Left ventricle myocardium superior (tissue), 1 donor: ENCODE measurements around the gene B3GNT4. TPM values are rescaled to one million over a fixed set of nuclear protein-coding genes. Genes with fewer than 3 reads are reported as not detected.
A peak's percentile ranks its signal among the peaks of the same experiment; 100 is the strongest.

Experiments used
- ATAC-seq: fragments of 200-7000 bp; cut with Tn5 transposase; one replicate; pipeline ENCODE4 v1.9.1; 2020; ENCODE audit warnings: mild to moderate bottlenecking, moderate library complexity
- DNase-seq: peaks from one replicate; pipeline ENCODE4 v3.0.0-alpha.2; 2020
- intact Hi-C: fragments of 100-400 bp; cut with micrococcal nuclease; formaldehyde crosslinking; loops from one replicate; pipeline ENCODE4 v1.11.0; 2022
- total RNA-seq: library from RNA; stranded (reverse); fragmentation: NEBNext Ultra II Directional; extraction: Animal tissue kit (Norgen Biotek cat#: 25700); gene quantifications from one replicate; pipeline ENCODE4 v1.2.1, GENCODE V29; 2021
- donor health status: DM: no; HTN: yes; CAD: no; lungs with severe emphysema.

The B3GNT4 gene
- total RNA-seq, 1 donor from 2014 or later = not detected

- intact Hi-C loops = no loop called here
- no peak for ATAC-seq
These were observed 2.8 kb downstream of the B3GNT4 start for GRCh38 chr12:122206111-122206881.

DNA sequence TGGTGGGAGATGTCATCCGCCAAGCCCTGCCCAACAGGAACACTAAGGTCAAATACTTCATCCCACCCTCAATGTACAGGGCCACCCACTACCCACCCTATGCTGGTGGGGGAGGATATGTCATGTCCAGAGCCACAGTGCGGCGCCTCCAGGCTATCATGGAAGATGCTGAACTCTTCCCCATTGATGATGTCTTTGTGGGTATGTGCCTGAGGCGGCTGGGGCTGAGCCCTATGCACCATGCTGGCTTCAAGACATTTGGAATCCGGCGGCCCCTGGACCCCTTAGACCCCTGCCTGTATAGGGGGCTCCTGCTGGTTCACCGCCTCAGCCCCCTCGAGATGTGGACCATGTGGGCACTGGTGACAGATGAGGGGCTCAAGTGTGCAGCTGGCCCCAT is 3.5 kb downstream of the B3GNT4 start:
- ATAC-seq (no peak), DNase-seq (no peak)
- intact Hi-C loops = no loop called here

More at GRCh38 chr12:122206111-122206881, 2.8 kb downstream of the B3GNT4 start:
- DNase-seq = no peak

DNA sequence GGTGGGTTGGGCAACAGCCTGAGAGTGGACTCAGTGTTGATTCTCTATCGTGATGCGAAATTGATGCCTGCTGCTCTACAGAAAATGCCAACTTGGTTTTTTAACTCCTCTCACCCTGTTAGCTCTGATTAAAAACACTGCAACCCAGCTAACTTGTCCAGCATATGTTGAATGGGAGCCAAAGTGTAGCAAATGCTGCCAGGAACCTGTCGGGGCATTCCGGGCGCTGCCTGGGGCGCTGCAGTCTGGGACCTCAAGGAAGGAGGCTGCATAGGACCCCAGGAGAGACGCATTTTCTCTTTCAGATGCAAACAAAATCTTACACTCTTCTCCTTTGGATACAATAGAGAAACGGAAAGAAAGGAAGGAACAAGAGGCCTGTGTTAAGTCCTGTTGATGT is 3.9 kb downstream of the B3GNT4 start:
- ATAC-seq (no peak), DNase-seq (no peak)
- intact Hi-C loops = no loop called here

DNA sequence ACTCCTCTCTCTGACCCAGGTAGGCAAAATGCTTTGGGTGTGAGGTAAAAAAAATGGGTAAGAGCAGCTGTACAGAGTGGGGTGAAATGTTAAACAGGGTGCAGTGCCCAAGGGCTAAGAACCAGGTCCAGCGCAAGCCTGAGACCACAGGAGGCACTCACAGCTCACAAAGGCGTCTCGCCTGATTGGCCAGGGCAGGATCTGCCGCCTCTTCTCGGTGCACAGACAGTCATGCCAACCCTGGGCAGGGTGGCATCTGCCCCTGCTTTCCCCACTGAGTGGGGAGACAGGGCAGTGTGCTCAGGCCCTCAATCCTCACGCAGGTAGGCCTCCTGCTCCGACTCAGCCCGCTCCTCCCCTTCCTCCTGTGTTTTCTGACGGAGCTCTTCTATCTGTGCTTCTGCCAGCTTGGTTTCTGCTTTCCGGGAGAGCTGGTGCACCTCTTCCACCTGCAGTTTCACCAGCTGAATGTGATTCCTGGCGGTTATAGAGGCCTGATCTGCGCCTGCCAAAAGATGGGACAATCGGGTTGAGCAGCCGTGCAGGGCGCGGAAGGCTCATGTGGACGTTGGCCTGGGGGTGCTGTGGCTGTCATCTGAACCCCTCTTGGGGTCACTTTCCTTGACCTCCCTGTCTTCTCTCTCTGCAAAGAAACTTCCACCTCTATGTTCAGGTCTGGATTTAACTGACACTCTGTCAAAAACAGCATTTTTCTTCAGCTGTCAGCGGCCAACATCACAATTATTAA is 4.7 kb downstream of the B3GNT4 start:
- ATAC-seq = no peak
- DNase-seq = no peak
- intact Hi-C loops = no loop called here

GRCh38 chr12:122215771-122216170 is 12.3 kb downstream of the B3GNT4 start:
- ATAC-seq = no peak
- intact Hi-C loops = no loop called here
- no peak for DNase-seq

DNA sequence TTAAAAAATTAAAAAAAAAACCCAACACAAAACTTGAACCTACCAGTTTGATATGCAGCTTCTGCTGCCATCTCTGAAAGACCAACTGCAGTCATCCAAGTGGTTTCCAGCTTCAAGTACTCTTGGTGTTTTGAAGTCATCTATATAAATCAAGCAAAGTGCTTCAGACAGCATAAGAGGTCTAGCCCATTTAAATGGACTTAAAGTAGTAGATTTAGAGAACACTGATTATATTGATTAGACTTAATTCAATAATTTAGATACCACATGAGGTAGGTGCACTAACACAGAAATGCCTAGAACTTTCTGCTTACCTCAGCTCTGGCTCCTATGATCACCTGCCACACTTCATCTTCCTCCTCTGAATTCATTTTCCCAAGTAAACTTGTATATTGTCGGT is 12.9 kb downstream of the B3GNT4 start:
- no peak for ATAC-seq
- intact Hi-C loops = no loop called here
- no peak for DNase-seq

GRCh38 chr12:122225683-122226365 is 22.3 kb downstream of the B3GNT4 start, which contains the start of gene DIABLO:
Gene DIABLO, minus strand, starts transcription at chr12:122226052. Its CDS starts 38 bp downstream, at chr12:122226014.
- intact Hi-C loops = no loop called here

GRCh38 chr12:122226366-122227125 is 23.0 kb downstream of the B3GNT4 start:
- DNase-seq = no peak
- ATAC-seq = no peak
- intact Hi-C loops = no loop called here

More at GRCh38 chr12:122225683-122226365, 22.3 kb downstream of the B3GNT4 start, which contains the start of gene DIABLO:
- peak; percentile 100 for DNase-seq
- peak; percentile 96 for ATAC-seq

GRCh38 chr12:122227341-122227740 is 23.8 kb downstream of the B3GNT4 start:
- ATAC-seq (no peak), DNase-seq (no peak)
- intact Hi-C loops = no loop called here

- intact Hi-C loops = no loop called here
- no peak for ATAC-seq
- no peak for DNase-seq
These were observed 24.6 kb downstream of the B3GNT4 start for GRCh38 chr12:122228092-122228491.

DNA sequence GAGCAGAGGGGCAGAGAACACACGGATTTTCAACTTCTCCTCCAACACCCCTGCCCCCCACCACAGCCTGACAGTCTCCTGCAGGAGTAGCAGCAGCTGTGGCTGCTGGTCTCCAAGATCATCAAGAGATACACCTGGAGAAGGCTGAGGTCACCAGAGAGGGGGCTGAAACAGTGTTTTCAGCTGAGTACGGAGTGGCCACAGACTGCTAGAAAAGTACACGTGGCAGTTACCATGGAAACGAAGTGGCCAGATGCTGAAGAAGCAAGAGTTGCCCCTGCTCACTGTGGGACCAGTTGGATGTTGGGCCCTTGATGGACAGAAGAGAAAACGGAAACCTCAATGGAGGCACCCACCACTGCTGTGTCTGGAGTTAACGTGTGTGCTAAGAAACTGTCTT is 27.3 kb downstream of the B3GNT4 start:
- DNase-seq = no peak
- ATAC-seq = no peak
- intact Hi-C loops = no loop called here

DNA sequence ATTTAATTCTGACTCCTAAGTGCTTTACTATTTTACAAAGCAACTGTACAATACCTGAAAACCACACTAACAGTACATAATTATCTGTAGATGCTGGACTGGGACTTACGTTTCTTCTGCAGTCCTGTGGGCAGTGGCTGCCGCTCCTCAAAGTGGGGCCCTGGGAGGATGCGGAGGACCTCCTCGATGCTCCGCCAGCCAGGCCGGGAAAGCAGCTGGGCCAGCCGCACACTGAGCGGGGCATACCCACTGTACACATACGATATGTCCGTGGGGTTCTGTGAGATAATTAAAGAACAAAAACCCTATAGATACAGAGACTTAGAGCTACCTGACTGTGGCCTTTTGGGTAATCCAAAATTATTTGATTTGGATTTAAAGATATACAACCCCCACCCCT is 29.2 kb downstream of the B3GNT4 start:
- ATAC-seq (no peak), DNase-seq (no peak)
- intact Hi-C loops = no loop called here

DNA sequence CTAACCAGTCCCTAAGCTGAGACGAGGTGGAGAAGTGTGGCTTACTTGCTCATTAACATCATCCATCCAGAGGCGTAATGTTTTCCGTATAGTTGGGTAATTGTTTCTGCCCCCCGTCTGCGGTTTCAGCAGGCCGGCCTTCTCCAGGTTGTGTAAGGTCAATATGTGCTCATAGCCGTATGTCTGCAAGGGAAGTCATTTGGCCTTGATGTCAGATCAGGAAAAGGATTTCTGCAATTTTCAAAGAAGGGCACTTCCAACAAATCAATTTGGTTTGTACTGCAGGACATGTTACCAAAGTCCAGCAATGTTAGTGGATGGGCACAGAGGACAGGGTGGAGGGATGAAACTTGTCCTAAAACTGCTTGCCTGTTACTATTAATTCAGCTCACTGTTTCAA is 32.2 kb downstream of the B3GNT4 start:
- DNase-seq = no peak
- ATAC-seq = no peak
- intact Hi-C loops = no loop called here

GRCh38 chr12:122238861-122239260 is 35.4 kb downstream of the B3GNT4 start:
- DNase-seq (no peak), ATAC-seq (no peak)
- intact Hi-C loops = no loop called here

GRCh38 chr12:122243965-122244364 is 40.5 kb downstream of the B3GNT4 start:
- intact Hi-C loops = no loop called here
- DNase-seq (no peak), ATAC-seq (no peak)

GRCh38 chr12:122244565-122245371 is 41.3 kb downstream of the B3GNT4 start:
- ATAC-seq (no peak), DNase-seq (no peak)
- intact Hi-C loops = no loop called here

GRCh38 chr12:122245553-122245952 is 42.0 kb downstream of the B3GNT4 start:
- intact Hi-C loops = no loop called here
- no peak for ATAC-seq
- no peak for DNase-seq

DNA sequence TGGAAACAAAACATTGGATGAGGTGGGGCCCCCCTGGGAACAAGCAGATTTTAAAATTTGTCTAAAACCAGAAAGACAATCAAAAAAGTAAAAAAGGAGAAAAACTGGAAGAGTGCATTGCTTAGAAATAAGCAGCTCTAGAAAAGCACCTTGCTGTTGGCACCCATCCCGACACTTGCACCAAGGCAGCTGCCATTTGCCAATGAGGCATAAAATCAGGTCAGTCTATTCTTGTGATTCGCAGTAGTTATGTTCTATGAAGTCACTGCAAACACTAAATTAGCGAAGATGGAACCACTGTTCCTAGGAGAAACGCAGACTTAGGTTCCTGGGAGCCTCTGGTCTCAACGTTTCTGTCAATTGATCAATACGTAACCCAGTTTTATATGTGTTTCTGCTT is 46.5 kb downstream of the B3GNT4 start:
- intact Hi-C loops = no loop called here
- no peak for ATAC-seq
- DNase-seq = no peak
